GM11168 (cell line): Measurements from ENCODE around the gene WWP2.
"Not testable (repeated sequence)": the region's sequence is repeated elsewhere in the genome, so short reads cannot be mapped to it uniquely, and the experiment has no call there.

ENCODE experiments used
- in situ Hi-C: fragments of 300-500 bp; cut with MboI; formaldehyde crosslinking; loops from one replicate; pipeline ENCODE4 v1.12.0; 2022; ENCODE audit warnings: low sequenced_read_pairs; ENCODE audit not compliant: unreplicated experiment

WWP2 gene

GRCh38 chr16:69784586-69784985 lies 22.5 kb downstream of the WWP2 start:
- in situ Hi-C loops: no loop called here

- in situ Hi-C loops: loop anchor here (5.0 kb wide), 1 partner anchor 149 kb away; no protein-coding TSS in a partner anchor
Measured at GRCh38 chr16:69787883-69788282, 25.8 kb downstream of the WWP2 start.

- in situ Hi-C loops: not testable (repeated sequence)
Measured at GRCh38 chr16:69791391-69791847, 29.3 kb downstream of the WWP2 start.

- in situ Hi-C loops: no loop called here
Measured at GRCh38 chr16:69793526-69793925, 31.4 kb downstream of the WWP2 start.

GRCh38 chr16:69794486-69794885 lies 32.4 kb downstream of the WWP2 start:
- in situ Hi-C loops: no loop called here

- in situ Hi-C loops: no loop called here
Measured at GRCh38 chr16:69796285-69797118, 34.4 kb downstream of the WWP2 start.

- in situ Hi-C loops: no loop called here
Measured at GRCh38 chr16:69798466-69798865, 36.3 kb downstream of the WWP2 start.

- in situ Hi-C loops: loop anchor here (10.0 kb wide), 1 partner anchor 115 kb away; no protein-coding TSS in a partner anchor
Measured at GRCh38 chr16:69799611-69800031, 37.5 kb downstream of the WWP2 start.

- in situ Hi-C loops: loop anchor here (10.0 kb wide), 1 partner anchor 111 kb away; no protein-coding TSS in a partner anchor
Measured at GRCh38 chr16:69804297-69804696, 42.2 kb downstream of the WWP2 start.

- in situ Hi-C loops: loop anchor here (10.0 kb wide), 1 partner anchor 108 kb away; no protein-coding TSS in a partner anchor
Measured at GRCh38 chr16:69806776-69807175, 44.6 kb downstream of the WWP2 start.

GRCh38 chr16:69812688-69813014 lies 50.5 kb downstream of the WWP2 start:
- in situ Hi-C loops: no loop called here

GRCh38 chr16:69814078-69814477 lies 51.9 kb downstream of the WWP2 start:
- in situ Hi-C loops: no loop called here

- in situ Hi-C loops: no loop called here
Measured at GRCh38 chr16:69814561-69814960, 52.4 kb downstream of the WWP2 start.

GRCh38 chr16:69815216-69815883 lies 53.2 kb downstream of the WWP2 start:
- in situ Hi-C loops: not testable (repeated sequence)

GRCh38 chr16:69816996-69817395 lies 54.9 kb downstream of the WWP2 start:
- in situ Hi-C loops: no loop called here

- in situ Hi-C loops: no loop called here
Measured at GRCh38 chr16:69818891-69819545, 56.9 kb downstream of the WWP2 start.

GRCh38 chr16:69820926-69821541 lies 58.9 kb downstream of the WWP2 start:
- in situ Hi-C loops: no loop called here

- in situ Hi-C loops: no loop called here
Measured at GRCh38 chr16:69821844-69822173, 59.7 kb downstream of the WWP2 start.

- in situ Hi-C loops: no loop called here
Measured at GRCh38 chr16:69822174-69822935, 60.2 kb downstream of the WWP2 start.
